A673 (cell line): ENCODE measurements around the gene PTGDS. TPM values are rescaled to one million over a fixed set of nuclear protein-coding genes. Genes with fewer than 3 reads are reported as not detected.

Experiments used
- total RNA-seq: library from RNA; stranded (reverse); gene quantifications from 2 replicates; pipeline ENCODE4 v1.2.3, GENCODE V29; 2021

The PTGDS gene
- total RNA-seq, 1 experiment from 2014 or later = not detected

Other genes with a start within 250 kb of the PTGDS start
- 0.15 and 0.35 TPM in 2 replicates for gene LCN10, start 234.6 kb upstream of the PTGDS start, total RNA-seq
- not detected in 2 replicates for gene LCN6, start 229.0 kb upstream of the PTGDS start, total RNA-seq
- not detected in 2 replicates for gene LCN8, start 219.3 kb upstream of the PTGDS start, total RNA-seq
- not detected in 2 replicates for gene LCN15, start 213.0 kb upstream of the PTGDS start, total RNA-seq
- 32.7 and 39.5 TPM in 2 replicates for gene TMEM141, start 186.2 kb upstream of the PTGDS start, total RNA-seq
- gene CCDC183, start 181.2 kb upstream of the PTGDS start, total RNA-seq = 0.46 TPM in 1 of 2 replicates, not detected in the other
- gene RABL6, start 169.6 kb upstream of the PTGDS start, total RNA-seq = 208 and 210 TPM in 2 replicates
- gene AJM1, start 135.0 kb upstream of the PTGDS start, total RNA-seq = 1.8 and 2.0 TPM in 2 replicates
- 94.7 and 109 TPM in 2 replicates for gene PHPT1, start 128.1 kb upstream of the PTGDS start, total RNA-seq
- gene MAMDC4, start 125.2 kb upstream of the PTGDS start, total RNA-seq = 7.9 and 10.1 TPM in 2 replicates
- 321 and 330 TPM in 2 replicates for gene EDF1, start 111.2 kb upstream of the PTGDS start, total RNA-seq
- 29.2 and 33.2 TPM in 2 replicates for gene TRAF2, start 91.0 kb upstream of the PTGDS start, total RNA-seq
- gene FBXW5, start 32.8 kb upstream of the PTGDS start, total RNA-seq = 76.7 and 81.8 TPM in 2 replicates
- gene C8G, start 32.3 kb upstream of the PTGDS start, total RNA-seq = 0.74 and 0.75 TPM in 2 replicates
- gene LCN12, start 25.2 kb upstream of the PTGDS start, total RNA-seq = 1.1 TPM in 1 of 2 replicates, not detected in the other
- gene LCNL1, start 5.5 kb downstream of the PTGDS start, total RNA-seq = not detected in 2 replicates
- gene PAXX, start 14.9 kb downstream of the PTGDS start, total RNA-seq = 91.5 and 99.5 TPM in 2 replicates
- gene CLIC3, start 19.1 kb downstream of the PTGDS start, total RNA-seq = not detected in 2 replicates
- gene ABCA2, start 50.7 kb downstream of the PTGDS start, total RNA-seq = 27.8 and 38.9 TPM in 2 replicates
- gene FUT7, start 54.6 kb downstream of the PTGDS start, total RNA-seq = not detected in 2 replicates
- gene NPDC1, start 68.7 kb downstream of the PTGDS start, total RNA-seq = 73.9 and 81.4 TPM in 2 replicates
- not detected in 2 replicates for gene ENTPD2, start 76.6 kb downstream of the PTGDS start, total RNA-seq
- 30.6 and 33.7 TPM in 2 replicates for gene SAPCD2, start 93.1 kb downstream of the PTGDS start, total RNA-seq
- 11.2 and 13.0 TPM in 2 replicates for gene UAP1L1, start 100.0 kb downstream of the PTGDS start, total RNA-seq
- gene MAN1B1, start 109.5 kb downstream of the PTGDS start, total RNA-seq = 48.6 and 54.9 TPM in 2 replicates
- 120 and 122 TPM in 2 replicates for gene DPP7, start 137.2 kb downstream of the PTGDS start, total RNA-seq
- gene GRIN1, start 161.7 kb downstream of the PTGDS start, total RNA-seq = 0.17 and 0.52 TPM in 2 replicates
- gene LRRC26, start 192.5 kb downstream of the PTGDS start, total RNA-seq = not detected in 2 replicates
- not detected in 2 replicates for gene TMEM210, start 194.6 kb downstream of the PTGDS start, total RNA-seq
- 49.6 and 54.1 TPM in 2 replicates for gene ANAPC2, start 211.1 kb downstream of the PTGDS start, total RNA-seq
- gene SSNA1, start 211.2 kb downstream of the PTGDS start, total RNA-seq = 86.8 and 87.3 TPM in 2 replicates
- 23.0 and 25.7 TPM in 2 replicates for gene TPRN, start 223.2 kb downstream of the PTGDS start, total RNA-seq
- gene TMEM203, start 228.1 kb downstream of the PTGDS start, total RNA-seq = 37.5 and 41.8 TPM in 2 replicates
- gene NDOR1, start 228.2 kb downstream of the PTGDS start, total RNA-seq = 40.2 and 41.5 TPM in 2 replicates
- 13.7 and 20.2 TPM in 2 replicates for gene RNF208, start 244.7 kb downstream of the PTGDS start, total RNA-seq
- 0.37 TPM in 1 of 2 replicates, not detected in the other for gene CYSRT1, start 247.7 kb downstream of the PTGDS start, total RNA-seq
- 0.17 TPM in 1 of 2 replicates, not detected in the other for gene RNF224, start 250.0 kb downstream of the PTGDS start, total RNA-seq